Stimulated activated memory B cell treated with anti-CD40 and anti-IgM and Interleukin-4, amounts not matched to agents 10 μg/mL and 1 μg/mL and 100 μg/mL, for 72 hours (primary cell): ENCODE data around the gene ARHGAP9.

ENCODE experiments used
- ATAC-seq: fragments of 150-1000 bp; cut with Tn5 transposase; 2 replicates; pipeline ENCODE4 v1.10.0; 2021
- H3K27ac Mint-ChIP-seq: one replicate; pipeline ENCODE4 v1.8.0; 2022; ENCODE audit warnings: mild to moderate bottlenecking, mixed read lengths
- H3K27me3 Mint-ChIP-seq: one replicate; pipeline ENCODE4 v1.8.0; 2022; ENCODE audit warnings: mixed read lengths
- H3K36me3 Mint-ChIP-seq: one replicate; pipeline ENCODE4 v1.8.0; 2022; ENCODE audit warnings: mixed read lengths
- H3K4me1 Mint-ChIP-seq: one replicate; pipeline ENCODE4 v1.8.0; 2022; ENCODE audit warnings: mixed read lengths
- H3K4me3 Mint-ChIP-seq: one replicate; pipeline ENCODE4 v1.8.0; 2022; ENCODE audit warnings: mild to moderate bottlenecking, moderate library complexity, mixed read lengths
- H3K9me3 Mint-ChIP-seq: one replicate; pipeline ENCODE4 v1.8.0; 2022; ENCODE audit warnings: mixed read lengths

Gene ARHGAP9

DNA sequence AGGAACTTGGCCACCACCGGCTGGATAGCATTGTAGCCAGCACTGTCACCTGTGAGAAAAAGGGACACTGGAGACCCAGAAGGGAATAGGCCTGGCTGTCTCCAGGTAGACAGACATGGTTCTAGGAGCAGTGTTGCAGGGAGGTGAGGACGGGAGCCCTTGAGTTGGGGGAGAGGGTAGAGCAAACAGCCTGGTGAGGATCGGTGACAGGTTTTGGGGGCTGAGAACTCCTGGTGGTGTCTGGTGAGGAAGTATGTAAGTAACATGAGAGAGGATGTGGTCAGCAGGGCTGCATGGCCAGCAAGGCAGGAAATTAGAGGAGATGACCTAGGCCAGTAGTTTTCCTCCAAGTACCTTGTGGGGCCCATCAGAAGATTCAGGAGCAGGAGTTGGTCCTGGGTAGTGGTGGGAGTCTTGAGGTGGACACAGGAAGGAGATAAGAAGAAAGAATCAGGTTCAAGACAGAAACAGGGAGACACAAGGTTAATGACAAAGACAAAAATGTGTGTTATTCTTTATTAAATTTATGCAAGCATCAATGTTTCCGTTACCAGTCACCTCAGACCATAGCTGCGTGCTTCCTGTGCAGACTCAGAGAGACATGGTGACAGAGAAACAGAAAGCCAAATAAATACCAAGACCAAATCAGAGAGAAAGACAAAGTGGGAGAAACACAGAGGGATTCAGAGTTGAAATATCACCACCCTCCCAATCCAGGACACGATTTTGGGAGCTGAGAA is at the start of gene ARHGAP9:
ARHGAP9 (minus strand) TSS at position 491 of the 740 bp plus-strand sequence; CDS start at position 31, 460 bp downstream.
- Mint-ChIP-seq H3K4me3 (peak within 1 kb of the TSS; percentile 93), H3K27me3 (no peaks in the 10 kb centered on the region), H3K4me1 (peaks cover 73% of the 10 kb centered on the region), H3K36me3 (peaks cover 12% of the 10 kb centered on the region), H3K27ac (peak within 1 kb of the TSS; percentile 98), H3K9me3 (no peaks in the 10 kb centered on the region)
- peak; percentile 79 for ATAC-seq

DNA sequence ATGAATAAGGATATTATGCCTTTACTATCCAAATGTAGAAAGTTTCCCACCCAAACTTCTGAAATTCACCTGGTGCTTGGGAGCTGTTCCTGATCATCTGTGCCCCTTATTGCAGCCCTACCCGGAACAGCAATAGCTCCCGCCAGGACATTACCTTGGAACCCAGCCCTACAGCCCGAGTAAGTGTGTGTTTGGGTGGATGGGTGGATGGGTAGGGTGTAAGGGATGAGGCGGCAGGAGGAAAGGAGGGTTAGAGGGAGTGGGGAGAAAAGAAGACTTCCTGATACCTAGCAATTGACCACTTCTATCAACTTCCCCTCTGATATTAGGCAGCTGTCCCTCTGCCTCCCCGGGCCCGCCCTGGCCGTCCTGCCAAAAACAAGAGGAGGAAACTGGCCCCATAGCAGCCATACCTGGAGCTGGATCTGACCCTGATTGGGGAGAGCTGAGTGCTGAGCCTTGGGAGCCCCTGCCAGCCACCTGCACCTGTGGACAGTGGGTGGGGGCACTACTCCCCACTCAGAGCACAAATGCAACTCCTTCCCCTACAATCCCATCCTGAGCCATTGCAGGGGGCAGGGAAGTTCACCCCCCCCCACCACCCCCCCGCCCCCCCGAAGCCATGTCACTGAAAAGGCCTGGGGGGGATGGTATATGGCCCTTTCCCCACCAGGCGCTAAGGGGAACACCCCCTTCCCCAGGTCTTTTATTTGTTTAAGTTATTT is 49.3 kb upstream of the ARHGAP9 start:
- no peaks in the 10 kb centered on the region for H3K27me3 Mint-ChIP-seq
- ATAC-seq = no peak
- no peak overlapping the region for H3K27ac Mint-ChIP-seq
- peaks cover 79% of the 10 kb centered on the region for H3K36me3 Mint-ChIP-seq
- H3K4me3 Mint-ChIP-seq = no peak overlapping the region
- peaks cover 35% of the 10 kb centered on the region for H3K4me1 Mint-ChIP-seq
- H3K9me3 Mint-ChIP-seq = no peaks in the 10 kb centered on the region

- Mint-ChIP-seq H3K9me3 (no peaks in the 10 kb centered on the region), H3K36me3 (peaks cover 71% of the 10 kb centered on the region), H3K4me1 (peaks cover 43% of the 10 kb centered on the region), H3K27me3 (no peaks in the 10 kb centered on the region), H3K27ac (no peak overlapping the region), H3K4me3 (no peak overlapping the region)
- no peak for ATAC-seq
These were observed 48.5 kb upstream of the ARHGAP9 start for GRCh38 chr12:57528176-57528575.

- Mint-ChIP-seq H3K36me3 (peaks cover 61% of the 10 kb centered on the region), H3K4me1 (peaks cover 47% of the 10 kb centered on the region), H3K4me3 (no peak overlapping the region)
These were observed 47.5 kb upstream of the ARHGAP9 start for GRCh38 chr12:57527184-57527583.

GRCh38 chr12:57526477-57527126 is 46.9 kb upstream of the ARHGAP9 start:
- Mint-ChIP-seq H3K27me3 (no peaks in the 10 kb centered on the region), H3K36me3 (peaks cover 55% of the 10 kb centered on the region), H3K9me3 (no peaks in the 10 kb centered on the region), H3K27ac (peak overlapping the region; percentile 30), H3K4me3 (no peak overlapping the region), H3K4me1 (peaks cover 53% of the 10 kb centered on the region)
- no peak for ATAC-seq

More at GRCh38 chr12:57527184-57527583, 47.5 kb upstream of the ARHGAP9 start:
- H3K27ac Mint-ChIP-seq = peak overlapping the region; percentile 30
- no peaks in the 10 kb centered on the region for H3K9me3 Mint-ChIP-seq
- no peaks in the 10 kb centered on the region for H3K27me3 Mint-ChIP-seq
- no peak for ATAC-seq

- Mint-ChIP-seq H3K27ac (peak overlapping the region; percentile 99), H3K4me1 (peaks cover 61% of the 10 kb centered on the region)
These were observed 46.1 kb upstream of the ARHGAP9 start for GRCh38 chr12:57525615-57526383.

DNA sequence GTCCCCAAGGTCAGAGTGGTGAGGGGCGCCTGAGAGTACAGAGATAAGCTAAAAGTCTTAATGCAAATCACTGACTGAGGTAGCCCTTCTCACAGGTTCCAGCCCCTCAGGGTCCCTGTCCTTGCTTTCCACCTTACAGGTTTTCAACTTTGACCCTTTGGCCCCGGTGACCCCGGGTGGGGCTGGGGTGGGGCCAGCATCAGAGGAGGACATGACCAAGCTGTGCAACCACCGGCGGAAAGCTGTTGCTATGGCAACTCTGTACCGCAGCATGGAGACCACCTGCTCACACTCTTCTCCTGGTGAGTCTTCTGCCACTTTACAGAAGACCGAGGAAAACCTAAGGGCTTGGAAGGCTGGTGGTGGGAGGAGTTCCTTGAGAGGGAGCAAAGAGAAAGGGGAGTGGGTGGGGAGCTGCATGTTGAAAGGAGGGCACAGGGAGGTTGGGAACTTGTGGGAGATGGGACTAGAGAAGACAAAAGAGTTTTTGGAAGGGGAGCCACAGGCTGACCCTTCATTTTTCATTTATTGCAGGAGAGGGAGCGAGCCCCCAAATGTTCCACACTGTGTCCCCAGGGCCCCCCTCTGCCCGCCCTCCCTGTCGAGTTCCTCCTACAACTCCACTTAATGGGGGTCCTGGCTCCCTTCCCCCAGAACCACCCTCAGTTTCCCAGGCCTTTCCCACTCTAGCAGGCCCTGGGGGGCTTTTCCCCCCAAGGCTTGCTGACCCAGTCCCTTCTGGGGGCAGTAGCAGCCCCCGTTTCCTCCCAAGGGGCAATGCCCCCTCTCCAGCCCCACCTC is 45.3 kb upstream of the ARHGAP9 start:
- Mint-ChIP-seq H3K27me3 (no peaks in the 10 kb centered on the region), H3K9me3 (no peaks in the 10 kb centered on the region), H3K4me1 (peaks cover 61% of the 10 kb centered on the region), H3K36me3 (peaks cover 47% of the 10 kb centered on the region), H3K27ac (peak overlapping the region; percentile 99), H3K4me3 (peak overlapping the region; percentile 97)
- no peak for ATAC-seq

More at GRCh38 chr12:57525615-57526383, 46.1 kb upstream of the ARHGAP9 start:
- peaks cover 50% of the 10 kb centered on the region for H3K36me3 Mint-ChIP-seq
- H3K27me3 Mint-ChIP-seq = no peaks in the 10 kb centered on the region
- no peak for ATAC-seq
- H3K4me3 Mint-ChIP-seq = peak overlapping the region; percentile 2
- no peaks in the 10 kb centered on the region for H3K9me3 Mint-ChIP-seq

DNA sequence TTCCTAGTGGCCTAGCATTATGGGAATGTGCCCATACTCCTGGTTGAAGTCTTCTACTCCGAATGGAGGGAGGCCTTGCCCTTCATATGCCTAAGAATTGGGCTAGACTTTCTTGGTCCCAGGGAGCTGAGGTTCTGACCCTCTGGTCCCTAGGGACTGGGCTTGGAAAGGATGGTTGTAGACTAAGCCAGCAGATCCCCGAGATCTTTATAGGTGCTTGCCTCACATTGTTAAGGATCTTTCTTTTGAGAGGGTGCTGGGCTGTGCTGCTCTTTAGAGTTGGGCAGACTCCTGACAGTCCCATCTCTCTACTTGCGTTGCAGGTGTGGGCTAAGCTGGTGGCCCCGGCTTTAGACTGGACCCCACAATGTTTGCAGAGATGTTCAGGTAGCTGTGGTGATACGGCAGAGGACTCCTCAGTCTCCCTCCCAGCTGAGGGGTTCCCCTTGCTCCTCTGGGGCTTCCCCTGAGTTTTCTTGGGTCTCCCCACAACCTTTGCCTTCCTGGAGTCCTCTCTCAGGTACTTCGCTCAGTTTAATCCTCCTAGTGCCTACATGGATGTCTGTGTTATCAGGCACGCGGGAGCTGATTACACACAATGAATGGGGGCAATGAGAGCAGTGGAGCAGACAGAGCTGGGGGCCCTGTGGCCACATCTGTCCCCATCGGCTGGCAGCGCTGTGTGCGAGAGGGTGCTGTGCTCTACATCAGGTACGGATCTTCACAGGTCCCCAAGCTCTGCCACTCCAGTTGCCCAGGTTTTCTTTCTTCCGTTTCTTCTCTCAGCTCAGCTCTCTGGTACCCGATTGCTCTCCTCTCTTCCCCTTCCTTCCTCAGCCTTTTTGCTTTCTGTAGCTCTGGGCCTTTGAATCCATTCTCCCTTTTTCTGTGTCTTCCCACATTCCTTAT is 44.3 kb upstream of the ARHGAP9 start:
- ATAC-seq = no peak
- H3K36me3 Mint-ChIP-seq = peaks cover 42% of the 10 kb centered on the region
- H3K27me3 Mint-ChIP-seq = no peaks in the 10 kb centered on the region
- peaks cover 68% of the 10 kb centered on the region for H3K4me1 Mint-ChIP-seq
- H3K4me3 Mint-ChIP-seq = peak overlapping the region; percentile 97
- H3K9me3 Mint-ChIP-seq = no peaks in the 10 kb centered on the region
- H3K27ac Mint-ChIP-seq = peak overlapping the region; percentile 99

GRCh38 chr12:57522887-57523705 is 43.4 kb upstream of the ARHGAP9 start:
- Mint-ChIP-seq H3K27ac (peak overlapping the region; percentile 99), H3K36me3 (peaks cover 44% of the 10 kb centered on the region)
- ATAC-seq = no peak

GRCh38 chr12:57522011-57522886 is 42.6 kb upstream of the ARHGAP9 start, which contains the start of gene MBD6:
MBD6 (plus strand) TSS chr12:57522824; CDS start chr12:57524304, 1,480 bp downstream.
- no peaks in the 10 kb centered on the region for H3K27me3 Mint-ChIP-seq
- no peaks in the 10 kb centered on the region for H3K9me3 Mint-ChIP-seq
- H3K36me3 Mint-ChIP-seq = peaks cover 47% of the 10 kb centered on the region

More at GRCh38 chr12:57522887-57523705, 43.4 kb upstream of the ARHGAP9 start:
- H3K9me3 Mint-ChIP-seq = no peaks in the 10 kb centered on the region
- no peaks in the 10 kb centered on the region for H3K27me3 Mint-ChIP-seq
- H3K4me1 Mint-ChIP-seq = peaks cover 74% of the 10 kb centered on the region
- H3K4me3 Mint-ChIP-seq = peak overlapping the region; percentile 97

DNA sequence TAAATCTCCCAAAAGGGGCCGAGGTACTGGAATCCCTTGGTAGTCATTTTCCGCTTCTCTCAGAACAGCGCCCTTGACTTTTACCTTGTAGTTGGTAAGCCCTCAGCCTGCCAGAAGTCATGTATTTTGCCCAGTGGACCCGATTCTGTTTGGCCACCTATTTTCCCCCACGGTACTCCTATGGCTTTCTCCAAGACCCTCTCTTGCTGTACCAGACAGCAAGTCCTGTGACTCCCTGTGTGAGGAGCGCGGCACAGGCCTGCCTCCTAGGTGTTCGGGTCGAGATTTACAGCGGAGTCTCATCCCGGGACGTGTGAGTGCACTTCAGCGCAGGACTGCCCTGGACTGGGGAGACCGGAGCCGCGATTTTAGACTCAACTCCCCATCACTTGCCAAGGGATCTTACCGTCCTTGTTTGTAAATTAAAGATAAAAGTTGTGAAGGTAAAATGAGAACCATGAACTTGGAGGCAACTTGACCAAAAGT is 41.9 kb upstream of the ARHGAP9 start:
- peak overlapping the region; percentile 99 for H3K27ac Mint-ChIP-seq
- no peak for ATAC-seq
- H3K4me1 Mint-ChIP-seq = peaks cover 84% of the 10 kb centered on the region
- H3K36me3 Mint-ChIP-seq = peaks cover 47% of the 10 kb centered on the region
- no peaks in the 10 kb centered on the region for H3K9me3 Mint-ChIP-seq
- H3K4me3 Mint-ChIP-seq = peak overlapping the region; percentile 94
- H3K27me3 Mint-ChIP-seq = no peaks in the 10 kb centered on the region

More at GRCh38 chr12:57522011-57522886, 42.6 kb upstream of the ARHGAP9 start, which contains the start of gene MBD6:
- Mint-ChIP-seq H3K4me3 (peak within 1 kb of the TSS; percentile 97), H3K27ac (peak within 1 kb of the TSS; percentile 99), H3K4me1 (peaks cover 82% of the 10 kb centered on the region)
- peak; percentile 65 for ATAC-seq
